ENCODE data around the gene NDE1.
A peak's percentile ranks its signal among the peaks of the same experiment; 100 is the strongest.
"Not testable (repeated sequence)": the region's sequence is repeated elsewhere in the genome, so short reads cannot be mapped to it uniquely, and the experiment has no call there.

Gene NDE1

DNA sequence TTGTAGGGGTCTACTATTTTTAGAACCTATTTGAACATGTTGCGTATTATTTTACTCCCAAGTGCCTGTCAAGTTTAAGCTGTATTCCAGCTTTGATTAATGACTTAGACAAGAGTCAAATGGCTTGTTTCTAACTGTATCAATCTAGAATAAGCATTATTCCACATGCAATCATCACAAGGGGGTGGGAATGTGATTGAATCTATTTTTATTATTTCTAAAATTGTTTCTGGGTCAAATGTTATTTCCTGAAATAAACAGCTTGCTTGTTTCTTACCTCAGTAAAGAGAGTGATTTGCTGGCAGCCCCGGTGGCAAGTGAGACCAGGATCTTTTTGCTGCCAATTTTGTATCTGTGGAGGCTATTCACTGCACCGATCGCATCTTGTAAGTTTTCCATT is 28.6 kb upstream of the NDE1 start:
- DNase-seq = no peak

DNA sequence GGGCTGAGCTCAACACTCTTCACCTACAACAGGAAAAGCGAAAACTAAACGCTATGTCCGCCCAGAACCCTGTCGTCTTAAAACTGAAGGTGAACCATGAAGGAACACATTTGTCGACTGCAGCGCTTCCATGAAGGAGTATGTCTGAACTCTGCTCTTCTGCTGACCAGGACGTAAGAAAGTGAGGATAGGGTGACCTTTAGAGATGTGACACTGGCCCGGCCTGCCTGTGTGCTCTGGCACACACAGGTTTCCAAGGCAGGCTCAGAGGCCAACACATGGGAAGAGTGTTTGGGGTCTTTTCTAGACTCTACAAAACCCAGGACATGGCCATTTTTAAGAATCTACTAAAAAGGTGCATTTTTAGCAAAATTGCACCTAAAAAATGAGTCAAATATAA is 28.2 kb upstream of the NDE1 start:
- no peak for DNase-seq

DNA sequence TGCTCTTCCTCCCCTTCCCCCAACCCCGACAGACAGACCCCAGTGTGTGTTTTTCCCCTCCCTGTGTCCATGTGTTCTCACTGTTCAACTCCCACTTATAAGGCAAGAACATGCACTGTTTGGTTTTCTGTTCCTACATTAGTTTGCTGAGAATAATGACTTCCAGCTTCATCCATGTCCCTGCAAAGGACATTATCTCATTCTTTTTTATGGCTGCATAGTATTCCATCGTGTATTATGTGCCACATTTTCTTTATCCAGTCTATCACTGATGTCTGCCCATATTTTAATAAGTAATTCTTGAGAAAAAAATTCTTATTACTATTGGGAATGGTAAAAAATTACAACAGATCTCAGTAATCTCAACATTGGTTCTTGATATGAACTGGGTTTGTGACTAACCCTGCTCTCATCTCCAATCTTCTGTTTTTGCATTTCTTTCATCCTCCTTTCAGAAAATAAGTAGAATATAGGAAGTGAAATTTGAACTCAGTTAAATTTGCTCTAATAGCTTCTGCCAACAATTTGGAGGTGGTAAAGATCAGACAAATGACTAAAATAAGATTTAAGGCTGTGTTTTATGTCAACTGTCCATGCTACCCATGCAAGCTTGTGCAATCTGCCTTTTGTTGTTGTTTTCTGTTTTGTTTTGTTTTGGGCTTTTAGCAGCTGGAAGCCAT is 18.2 kb upstream of the NDE1 start:
- no peak for DNase-seq

GRCh38 chr16:15635926-15636325 is 14.1 kb upstream of the NDE1 start:
- DNase-seq = no peak

GRCh38 chr16:15636392-15636873 is 13.6 kb upstream of the NDE1 start:
- DNase-seq = no peak

GRCh38 chr16:15639061-15639568 is 10.9 kb upstream of the NDE1 start:
- no peak for DNase-seq

DNA sequence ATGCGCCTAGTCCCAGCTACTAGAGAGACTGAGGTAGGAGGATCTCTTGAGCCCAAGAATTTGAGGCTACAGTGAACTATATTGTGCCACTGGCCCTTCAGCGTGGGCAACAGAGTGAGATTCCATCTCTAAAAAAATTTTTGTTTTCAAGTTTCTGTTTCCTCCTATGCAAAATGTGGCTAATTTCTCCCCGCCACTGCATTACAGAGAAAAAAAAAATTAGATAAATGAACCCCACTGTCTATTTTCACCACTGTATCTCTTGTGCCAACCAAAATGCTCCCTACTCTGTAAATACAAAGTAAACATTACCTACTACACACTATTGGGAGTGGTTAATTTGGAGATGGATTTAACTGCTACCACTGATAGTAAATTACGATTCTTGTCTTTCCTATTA is 9.1 kb upstream of the NDE1 start:
- DNase-seq = no peak

- DNase-seq = no peak
Observed at GRCh38 chr16:15641753-15642556, 8.1 kb upstream of the NDE1 start.

- DNase-seq = peak; percentile 49
Observed at GRCh38 chr16:15642557-15643047, 7.4 kb upstream of the NDE1 start.

DNA sequence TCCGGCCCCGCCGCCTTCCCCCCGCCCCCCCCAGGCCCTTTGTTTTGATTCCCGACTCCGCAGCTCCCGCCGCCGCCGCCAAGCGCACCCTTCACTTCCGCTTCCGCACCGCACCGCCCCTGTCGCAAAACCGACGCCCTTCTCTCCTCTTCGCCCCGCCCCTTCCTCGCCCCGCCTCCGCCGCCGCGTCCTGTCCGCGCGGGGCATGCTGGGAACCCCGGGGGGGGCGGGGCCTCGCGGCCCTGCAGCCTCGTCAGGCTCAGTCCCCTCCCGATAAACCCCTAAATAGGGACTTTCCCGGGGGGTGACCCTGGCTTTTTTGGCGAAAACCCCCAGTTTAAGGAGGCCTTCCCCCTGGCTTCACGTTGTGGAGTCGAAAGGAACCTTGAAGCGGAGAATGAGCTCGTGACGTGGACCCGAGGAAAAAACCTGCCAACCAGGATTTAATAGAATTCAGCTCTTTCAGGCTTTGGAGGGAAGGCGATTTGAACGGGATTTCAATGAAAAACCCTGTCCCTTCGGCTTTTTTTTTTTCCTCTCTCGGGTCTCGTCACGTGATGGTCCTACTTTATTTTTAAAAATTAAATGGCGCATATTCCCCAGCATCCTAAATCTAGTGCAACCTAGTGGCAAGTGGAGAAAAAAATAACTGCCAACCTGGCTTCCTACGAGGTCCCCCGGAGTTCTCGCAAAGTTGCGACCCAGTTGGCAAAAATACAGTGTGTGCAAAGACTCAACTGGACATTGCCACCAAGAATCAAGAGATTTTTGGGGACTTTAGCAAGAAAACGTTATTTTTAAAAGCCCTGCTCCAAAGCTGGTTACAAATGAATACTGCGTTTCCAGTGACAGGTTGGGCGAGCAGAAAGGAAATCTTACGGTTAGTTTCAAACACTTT is 6.7 kb upstream of the NDE1 start, which contains the start of gene MARF1:
Gene MARF1, minus strand, starts transcription at position 107 of the 898 bp plus-strand sequence. CDS start 3,921 bp downstream, outside the sequence.
- peak; percentile 82 for DNase-seq

DNA sequence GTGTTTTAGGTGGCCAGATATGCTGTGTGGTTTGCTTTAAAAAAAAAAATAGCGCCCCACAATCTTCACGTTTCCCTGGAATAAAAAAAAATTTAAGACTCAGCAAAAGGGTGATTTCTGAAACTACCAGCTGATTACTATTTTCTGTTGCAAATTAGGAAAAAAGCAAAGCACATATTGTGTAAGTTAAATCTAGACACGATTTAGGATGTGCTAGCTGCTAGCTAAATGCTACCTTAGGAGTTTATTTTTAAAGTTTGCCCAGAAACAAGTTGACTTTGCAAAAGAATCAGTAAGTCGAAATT is 6.1 kb upstream of the NDE1 start:
- DNase-seq = no peak

GRCh38 chr16:15644267-15644961 is 5.6 kb upstream of the NDE1 start:
- no peak for DNase-seq

DNA sequence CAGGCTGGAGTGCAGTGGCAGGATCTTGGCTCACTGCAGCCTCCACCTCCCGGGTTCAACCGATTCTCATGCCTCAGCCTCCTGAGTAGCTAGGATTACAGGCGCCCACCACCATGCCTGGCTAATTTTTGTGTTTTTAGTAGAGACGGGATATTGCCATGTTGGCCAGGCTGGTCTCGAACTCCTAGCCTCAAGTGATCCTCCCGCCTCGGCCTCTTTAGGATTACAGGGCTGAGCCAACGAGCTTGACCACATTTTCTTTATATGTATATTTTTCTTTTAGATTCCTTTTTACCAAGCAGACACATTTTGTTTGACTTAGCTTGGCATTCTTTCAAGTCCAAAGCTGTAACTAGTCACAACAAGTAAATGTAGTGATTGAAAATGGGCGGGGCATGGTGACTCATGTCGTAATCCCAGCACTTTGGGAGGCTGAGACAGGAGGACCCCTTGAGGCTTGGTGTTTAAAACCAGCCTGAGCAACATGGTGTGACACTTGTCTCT is 5.0 kb upstream of the NDE1 start:
- DNase-seq = not testable (repeated sequence)

- DNase-seq = not testable (repeated sequence)
Observed at GRCh38 chr16:15646557-15647293, 3.3 kb upstream of the NDE1 start.

DNA sequence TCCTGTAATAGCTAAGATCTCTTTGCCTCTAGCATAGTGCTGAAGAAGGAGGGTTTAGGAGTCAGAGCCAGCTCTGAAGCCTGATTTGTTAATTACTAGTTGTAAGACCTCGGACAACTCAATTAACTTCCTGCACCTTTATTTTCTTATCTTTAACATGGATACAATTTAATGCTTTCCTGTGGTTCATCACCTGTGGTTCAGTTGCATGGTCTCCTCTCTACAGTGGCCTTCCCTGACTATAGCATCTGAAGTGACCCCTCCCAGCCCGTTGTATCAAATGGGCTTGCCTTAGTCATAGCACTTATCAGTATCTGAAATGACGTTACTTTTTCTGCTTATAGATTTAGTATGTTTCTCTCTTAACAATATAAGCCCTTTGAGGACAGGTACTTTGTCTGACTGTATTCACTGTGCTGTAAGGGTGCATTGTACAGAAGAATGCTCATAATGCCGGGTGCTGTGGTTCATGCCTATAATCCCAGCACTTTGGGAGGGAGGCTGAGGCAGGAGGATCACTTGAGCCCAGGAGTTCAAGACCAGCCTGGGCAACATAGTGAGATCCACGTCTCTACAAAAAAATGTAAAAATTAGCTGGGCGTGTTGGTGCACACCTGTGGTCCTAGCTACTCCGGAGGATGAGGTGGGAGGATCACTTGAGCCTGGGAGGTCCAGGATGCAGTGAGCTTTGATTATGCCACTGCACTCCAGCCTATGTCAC is 2.6 kb upstream of the NDE1 start:
- DNase-seq = no peak

- DNase-seq = no peak
Observed at GRCh38 chr16:15648135-15648730, 1.8 kb upstream of the NDE1 start.

DNA sequence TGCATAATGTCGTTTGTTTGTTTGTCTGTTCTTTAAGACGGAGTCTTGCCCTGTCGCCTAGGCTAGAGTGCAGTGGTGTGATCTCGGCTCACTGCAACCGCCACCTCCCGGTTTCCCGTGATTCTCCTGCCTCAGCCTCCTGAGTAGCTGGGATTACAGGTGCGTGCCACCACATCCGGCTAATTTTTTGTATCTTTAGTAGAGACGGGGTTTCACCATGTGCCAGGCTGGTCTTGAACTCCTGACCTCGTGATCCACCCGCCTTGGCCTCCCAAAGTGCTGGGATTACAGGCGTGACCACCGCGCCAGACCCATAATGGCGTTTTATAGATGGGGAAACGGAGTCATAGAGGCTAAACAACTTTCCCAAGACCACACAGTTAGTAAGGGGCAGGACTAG is 734 bp upstream of the NDE1 start:
- DNase-seq = not testable (repeated sequence)

DNA sequence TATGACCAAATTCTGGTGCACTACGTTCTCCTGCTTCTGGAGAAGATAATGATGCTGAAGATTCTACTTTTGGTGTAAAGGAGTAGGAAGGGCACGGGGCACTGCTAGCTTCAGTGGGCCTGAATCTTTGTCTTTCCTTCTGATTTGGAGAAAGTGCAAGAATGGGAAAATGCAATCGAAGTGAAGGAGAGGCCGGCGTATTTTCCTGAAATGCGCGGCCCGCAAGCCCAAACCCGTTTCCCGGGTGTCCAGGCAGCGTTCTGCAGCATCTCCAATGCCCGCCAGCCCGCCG is 372 bp upstream of the NDE1 start:
- no peak for DNase-seq

DNA sequence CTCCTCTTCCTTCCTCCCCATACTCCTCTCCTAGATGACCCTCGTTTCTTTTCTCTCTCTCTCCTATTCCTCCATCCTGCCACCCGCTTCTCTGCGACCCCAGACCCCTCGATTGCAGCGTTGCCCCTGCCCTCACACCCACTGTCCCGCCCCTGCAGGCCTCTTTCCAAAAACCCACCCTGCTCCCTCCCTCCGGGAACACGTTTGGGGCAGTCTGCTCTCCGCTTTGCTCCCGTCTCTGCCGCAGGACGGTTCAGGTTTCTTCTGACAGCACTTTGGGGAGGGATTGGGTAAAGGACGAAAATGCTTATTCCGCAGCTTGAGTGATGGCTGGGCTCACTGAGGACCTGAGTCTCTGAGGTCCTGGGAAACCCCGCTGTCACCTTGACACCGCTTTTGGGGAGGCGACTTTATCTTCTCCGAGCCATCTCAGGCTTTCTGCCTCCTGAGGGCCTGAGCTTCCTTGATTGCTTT is 690 bp downstream of the NDE1 start:
- DNase-seq = no peak

- DNase-seq = no peak
Observed at GRCh38 chr16:15652293-15653001, 2.4 kb downstream of the NDE1 start.
